K562 (cell line): ENCODE measurements around the gene ADRB2.

Source experiments
- ILK ChIP-seq: fragments of 450-650 bp; IDR thresholded peaks from 2 replicates; pipeline ENCODE4 v1.6.1; 2016; ENCODE audit warnings: missing genetic modification characterization, low read depth, mild to moderate bottlenecking, missing compliant biosample characterization, moderate library complexity, borderline replicate concordance
- MCM2 ChIP-seq: fragments of 450-650 bp; IDR thresholded peaks from 2 replicates; pipeline ENCODE4 v1.6.1; 2017; ENCODE audit warnings: low read depth, mild to moderate bottlenecking
- NBN ChIP-seq: fragments of 450-650 bp; IDR thresholded peaks from 2 replicates; pipeline ENCODE4 v1.6.1; 2016; ENCODE audit warnings: low read depth, mild to moderate bottlenecking
- NCOR1 ChIP-seq: fragments of 450-650 bp; IDR thresholded peaks from 2 replicates; pipeline ENCODE4 v1.6.1; 2016; ENCODE audit warnings: mild to moderate bottlenecking, moderate library complexity
- NFIX ChIP-seq: fragments of 250-450 bp; sonication (Bioruptor Pico); IDR thresholded peaks from 2 replicates; pipeline ENCODE4 v1.4.0; 2020; ENCODE audit warnings: low read depth, mild to moderate bottlenecking, moderate library complexity
- NFYB ChIP-seq: IDR thresholded peaks from 2 replicates; pipeline ENCODE4 v1.6.1; 2011; ENCODE audit warnings: mild to moderate bottlenecking, moderate library complexity; ENCODE audit not compliant: insufficient read length; ENCODE audit errors: extremely low read depth
- RCOR1 ChIP-seq, 2 experiments: IDR thresholded peaks; 2 replicates each; pipeline ENCODE4 v1.6.1; 2012; ENCODE audit warnings: low read depth in 2 of 2, low read length in 2 of 2, borderline replicate concordance in 1 of 2, improper control_type of control experiment in 1 of 2
- SP1 ChIP-seq: sonication (generic); formaldehyde crosslinking; IDR thresholded peaks from 2 replicates; pipeline ENCODE4 v1.8.1; 2022; ENCODE audit warnings: mild to moderate bottlenecking, missing genetic modification reagents
- TAF1 ChIP-seq: IDR thresholded peaks from 2 replicates; pipeline ENCODE4 v1.6.1; 2011; ENCODE audit warnings: mild to moderate bottlenecking, low read length, moderate library complexity; ENCODE audit not compliant: insufficient read depth, control insufficient read depth, severe bottlenecking; ENCODE audit errors: extremely low read depth
- ZNF121 ChIP-seq: sonication (generic); formaldehyde crosslinking; conservative IDR thresholded peaks from 2 replicates; pipeline ENCODE4 v1.8.0; 2022; ENCODE audit warnings: missing genetic modification reagents
- ZNF644 ChIP-seq: fragments of 200-800 bp; sonication (Bioruptor generic); IDR thresholded peaks from 2 replicates; pipeline ENCODE4 v1.6.1; 2016; ENCODE audit warnings: low read depth, missing genetic modification characterization, missing compliant biosample characterization
- TF ChIP-seq, protein P1 (sequence below): sonication (generic); formaldehyde crosslinking; IDR thresholded peaks from 2 replicates; pipeline ENCODE4 v1.8.1; 2023; ENCODE audit warnings: mild to moderate bottlenecking, missing genetic modification reagents
- TF ChIP-seq, protein P2 (sequence below), 2 experiments: fragments of 450-650 bp; formaldehyde crosslinking in 1 of 2; IDR thresholded peaks; 2 replicates each; pipeline versions ENCODE4 v1.4.0 to v1.6.1; 2014 to 2020; ENCODE audit warnings: mild to moderate bottlenecking in 2 of 2, borderline replicate concordance in 1 of 2, low read depth in 1 of 2
- TF ChIP-seq, protein P3 (sequence below), 2 experiments: fragments of 450-650 bp in 1 of 2; sonication (generic) in 1 of 2; formaldehyde crosslinking in 1 of 2; IDR thresholded peaks in 1 of 2; conservative IDR thresholded peaks in 1 of 2; 2 replicates each; pipeline versions ENCODE4 v1.6.1 to v1.8.1; 2016 to 2023; ENCODE audit warnings: mild to moderate bottlenecking in 2 of 2, moderate library complexity in 2 of 2, inconsistent platforms in 1 of 2, missing genetic modification reagents in 1 of 2

DNA sequence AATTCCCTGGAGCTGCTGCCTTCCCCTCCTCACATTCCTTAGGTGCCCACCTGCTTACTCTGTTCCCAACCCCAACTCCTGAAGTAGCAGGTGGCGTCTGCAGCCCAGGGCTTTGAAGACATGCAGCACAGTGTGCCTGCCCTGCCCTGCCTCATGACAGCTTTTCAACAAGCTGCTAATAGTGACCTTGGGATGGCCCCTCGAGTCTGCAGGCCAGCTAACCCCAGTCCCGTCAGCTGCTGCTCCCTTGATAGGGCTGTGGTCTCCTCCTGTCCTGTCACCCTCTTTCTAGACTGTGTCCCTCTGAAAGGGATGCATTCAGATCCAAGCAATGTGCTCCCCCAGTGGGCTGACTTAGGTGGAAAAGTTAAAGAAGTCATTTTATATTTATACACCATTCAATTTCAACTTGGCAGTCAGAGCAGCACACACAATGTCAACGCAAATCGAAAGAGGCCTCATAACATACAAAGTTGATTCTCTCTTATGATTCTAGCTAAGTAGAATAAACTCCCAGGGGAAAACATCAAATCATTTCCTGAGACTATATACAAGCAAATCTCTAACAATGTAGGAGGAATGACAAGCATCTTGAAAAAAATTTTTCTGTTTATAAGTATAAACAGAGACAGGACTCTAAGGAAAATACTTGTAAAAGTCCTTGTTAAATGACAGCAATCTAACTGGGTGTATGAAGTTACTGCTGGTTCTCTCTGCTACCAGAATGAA lies 37.9 kb downstream of the ADRB2 start:
- no peak for TF ChIP-seq SP1
- TF ChIP-seq NFYB: no peak
- TF ChIP-seq ZNF121 (CRISPR knock-in tag): no peak
- TF ChIP-seq, protein P1, sequence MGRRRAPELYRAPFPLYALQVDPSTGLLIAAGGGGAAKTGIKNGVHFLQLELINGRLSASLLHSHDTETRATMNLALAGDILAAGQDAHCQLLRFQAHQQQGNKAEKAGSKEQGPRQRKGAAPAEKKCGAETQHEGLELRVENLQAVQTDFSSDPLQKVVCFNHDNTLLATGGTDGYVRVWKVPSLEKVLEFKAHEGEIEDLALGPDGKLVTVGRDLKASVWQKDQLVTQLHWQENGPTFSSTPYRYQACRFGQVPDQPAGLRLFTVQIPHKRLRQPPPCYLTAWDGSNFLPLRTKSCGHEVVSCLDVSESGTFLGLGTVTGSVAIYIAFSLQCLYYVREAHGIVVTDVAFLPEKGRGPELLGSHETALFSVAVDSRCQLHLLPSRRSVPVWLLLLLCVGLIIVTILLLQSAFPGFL (CRISPR knock-in tag): no peak
- TF ChIP-seq NCOR1: no peak
- no peak for TF ChIP-seq NFIX (CRISPR knock-in tag)
- no peak for TF ChIP-seq RCOR1 (IDR thresholded peaks at IDR 0.05; ENCODE audit: borderline replicate concordance in 1 of 2, low read depth in 2 of 2, low read length in 2 of 2)
- no peak for TF ChIP-seq NBN
- no peak for TF ChIP-seq TAF1
- no peak for TF ChIP-seq ILK (tag)
- TF ChIP-seq, protein P2, sequence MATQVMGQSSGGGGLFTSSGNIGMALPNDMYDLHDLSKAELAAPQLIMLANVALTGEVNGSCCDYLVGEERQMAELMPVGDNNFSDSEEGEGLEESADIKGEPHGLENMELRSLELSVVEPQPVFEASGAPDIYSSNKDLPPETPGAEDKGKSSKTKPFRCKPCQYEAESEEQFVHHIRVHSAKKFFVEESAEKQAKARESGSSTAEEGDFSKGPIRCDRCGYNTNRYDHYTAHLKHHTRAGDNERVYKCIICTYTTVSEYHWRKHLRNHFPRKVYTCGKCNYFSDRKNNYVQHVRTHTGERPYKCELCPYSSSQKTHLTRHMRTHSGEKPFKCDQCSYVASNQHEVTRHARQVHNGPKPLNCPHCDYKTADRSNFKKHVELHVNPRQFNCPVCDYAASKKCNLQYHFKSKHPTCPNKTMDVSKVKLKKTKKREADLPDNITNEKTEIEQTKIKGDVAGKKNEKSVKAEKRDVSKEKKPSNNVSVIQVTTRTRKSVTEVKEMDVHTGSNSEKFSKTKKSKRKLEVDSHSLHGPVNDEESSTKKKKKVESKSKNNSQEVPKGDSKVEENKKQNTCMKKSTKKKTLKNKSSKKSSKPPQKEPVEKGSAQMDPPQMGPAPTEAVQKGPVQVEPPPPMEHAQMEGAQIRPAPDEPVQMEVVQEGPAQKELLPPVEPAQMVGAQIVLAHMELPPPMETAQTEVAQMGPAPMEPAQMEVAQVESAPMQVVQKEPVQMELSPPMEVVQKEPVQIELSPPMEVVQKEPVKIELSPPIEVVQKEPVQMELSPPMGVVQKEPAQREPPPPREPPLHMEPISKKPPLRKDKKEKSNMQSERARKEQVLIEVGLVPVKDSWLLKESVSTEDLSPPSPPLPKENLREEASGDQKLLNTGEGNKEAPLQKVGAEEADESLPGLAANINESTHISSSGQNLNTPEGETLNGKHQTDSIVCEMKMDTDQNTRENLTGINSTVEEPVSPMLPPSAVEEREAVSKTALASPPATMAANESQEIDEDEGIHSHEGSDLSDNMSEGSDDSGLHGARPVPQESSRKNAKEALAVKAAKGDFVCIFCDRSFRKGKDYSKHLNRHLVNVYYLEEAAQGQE (IDR thresholded peaks at IDR 0.05; ENCODE audit: borderline replicate concordance): no peak
- TF ChIP-seq, protein P2 (CRISPR knock-in tag; IDR thresholded peaks at IDR 0.05; ENCODE audit: low read depth): no peak
- no peak for TF ChIP-seq MCM2
- no peak for TF ChIP-seq ZNF644 (tag)
- TF ChIP-seq, protein P3, sequence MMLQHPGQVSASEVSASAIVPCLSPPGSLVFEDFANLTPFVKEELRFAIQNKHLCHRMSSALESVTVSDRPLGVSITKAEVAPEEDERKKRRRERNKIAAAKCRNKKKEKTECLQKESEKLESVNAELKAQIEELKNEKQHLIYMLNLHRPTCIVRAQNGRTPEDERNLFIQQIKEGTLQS (IDR thresholded peaks at IDR 0.05): no peak
- TF ChIP-seq, protein P3 (CRISPR knock-in tag; conservative IDR thresholded peaks at IDR 0.05): no peak
